ENCODE measurements around the gene GPC6. TPM values are rescaled to one million over a fixed set of nuclear protein-coding genes. Genes with fewer than 3 reads are reported as not detected.
A peak's percentile ranks its signal among the peaks of the same experiment; 100 is the strongest.

Gene GPC6
- polyA plus RNA-seq, 1 of the 3 experiments (the other 2 are of a cell fraction): 6.7 TPM

DNA sequence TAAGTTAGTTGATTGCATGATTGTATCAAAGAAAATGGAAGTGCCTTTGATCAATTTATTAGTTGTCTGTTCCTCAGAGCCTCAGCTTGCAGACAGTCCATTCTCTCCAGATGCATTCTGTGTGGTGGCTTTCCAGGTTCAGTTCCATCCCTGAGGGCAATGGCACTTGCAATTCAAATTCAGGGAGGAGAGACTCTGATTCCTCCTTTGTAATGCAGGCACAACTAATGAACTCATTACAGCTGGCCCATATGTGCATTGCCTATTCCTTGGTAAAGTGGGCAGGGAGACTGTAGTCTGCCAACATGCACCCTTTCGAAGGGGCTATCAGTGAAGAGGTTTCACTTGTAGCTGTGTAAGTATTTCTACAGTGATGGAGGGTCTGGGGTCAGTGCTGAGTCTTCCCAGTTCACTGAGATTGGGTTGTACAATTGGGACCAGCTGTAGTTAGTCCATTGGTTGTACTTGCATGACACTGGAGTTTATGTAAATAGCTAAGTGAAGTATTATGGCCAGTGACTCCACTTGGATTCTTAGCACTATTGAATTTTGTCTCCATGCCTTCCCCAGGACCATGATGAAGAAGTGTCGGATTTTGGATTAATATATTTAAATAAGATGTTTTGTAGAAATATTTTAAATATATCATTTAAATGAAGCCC is 401.7 kb downstream of the GPC6 start:
- Histone ChIP-seq H3K27me3 (ENCODE audit: insufficient read depth) (no peaks in the 10 kb centered on the region), H3F3A (replicated peaks; ENCODE audit: insufficient read depth) (peaks cover 6% of the 10 kb centered on the region), H3K36me3 (replicated peaks in 1 of 2; ENCODE audit: control insufficient read depth in 1 of 2, insufficient read depth in 2 of 2, low read length in 1 of 2) (no peaks in the 10 kb centered on the region), H2AFZ (ENCODE audit: low read depth) (no peak overlapping the region), H3K9ac (no peak overlapping the region), H3K9me3 (no peaks in the 10 kb centered on the region), H3K4me1 (ENCODE audit: control insufficient read depth in 1 of 2, insufficient read depth in 2 of 2, low read depth in 1 of 2, low read length in 1 of 2) (peaks cover 0 to 9% of the 10 kb centered on the region in 2 experiments; a peak in 2 of 4 replicates), H3K27ac (ENCODE audit: low read depth in 2 of 2, low read length in 1 of 2) (peak overlapping the region in 1 of 2 experiments; percentile 48; a peak in 2 of 4 replicates), H3K79me2 (ENCODE audit: insufficient read depth) (no peaks in the 10 kb centered on the region), H3K4me3 (ENCODE audit: low read depth in 2 of 2, low read length in 1 of 2) (no peak overlapping the region), H3K4me2 (no peak overlapping the region), H4K20me1 (ENCODE audit: insufficient read depth) (no peaks in the 10 kb centered on the region), H3K9me2 (no peaks in the 10 kb centered on the region)
- peak in 1 of 2 experiments; percentile 24; a peak in 1 of 4 replicates for TF ChIP-seq EP300 (IDR thresholded peaks at IDR 0.05; ENCODE audit: borderline replicate concordance in 1 of 2, low read depth in 1 of 2, low read length in 1 of 2)
- no peak for TF ChIP-seq MEF2A (IDR thresholded peaks at IDR 0.05; ENCODE audit: borderline replicate concordance, low read depth)
- DNase-seq: peak; percentile 9
- CTCF ChIA-PET: no interaction called here
- WGBS (ENCODE audit: low lambda C conversion rate): 88% methylated on average over 2 of the region's 2 CpGs
- POLR2A ChIA-PET: no interaction called here

DNA sequence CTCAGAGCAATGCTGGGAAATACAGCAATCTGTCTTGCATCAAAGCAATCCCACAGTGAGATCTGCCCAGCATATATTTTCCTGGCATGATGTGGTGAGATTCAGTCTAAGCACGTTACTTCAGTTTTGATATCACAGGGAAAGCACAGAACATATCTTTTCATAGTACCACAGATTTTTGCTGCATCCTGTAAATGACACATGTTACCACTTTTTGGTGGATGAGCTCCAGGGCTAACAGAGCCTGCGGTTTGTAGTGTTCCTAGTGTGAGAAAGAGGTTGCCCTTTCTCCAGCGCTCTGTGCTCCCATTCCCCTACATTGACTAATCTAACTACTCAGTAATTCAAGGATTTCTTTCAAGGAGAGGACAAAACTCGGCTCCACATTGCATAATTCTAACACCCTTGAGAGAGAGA is 409.0 kb downstream of the GPC6 start:
- no peak overlapping the region for H3K9ac ChIP-seq
- H3K27me3 ChIP-seq (ENCODE audit: insufficient read depth): no peaks in the 10 kb centered on the region
- H3K4me3 ChIP-seq (ENCODE audit: low read depth in 2 of 2, low read length in 1 of 2): no peak overlapping the region
- peaks cover 0 to 4% of the 10 kb centered on the region in 2 experiments; a peak in 2 of 4 replicates for H3K4me1 ChIP-seq (ENCODE audit: control insufficient read depth in 1 of 2, insufficient read depth in 2 of 2, low read depth in 1 of 2, low read length in 1 of 2)
- 62% methylated on average over 4 of the region's 4 CpGs for WGBS (ENCODE audit: low lambda C conversion rate)
- no peaks in the 10 kb centered on the region for H3F3A ChIP-seq (replicated peaks; ENCODE audit: insufficient read depth)
- H3K36me3 ChIP-seq (replicated peaks in 1 of 2; ENCODE audit: control insufficient read depth in 1 of 2, insufficient read depth in 2 of 2, low read length in 1 of 2): no peaks in the 10 kb centered on the region
- TF ChIP-seq, protein P1, sequence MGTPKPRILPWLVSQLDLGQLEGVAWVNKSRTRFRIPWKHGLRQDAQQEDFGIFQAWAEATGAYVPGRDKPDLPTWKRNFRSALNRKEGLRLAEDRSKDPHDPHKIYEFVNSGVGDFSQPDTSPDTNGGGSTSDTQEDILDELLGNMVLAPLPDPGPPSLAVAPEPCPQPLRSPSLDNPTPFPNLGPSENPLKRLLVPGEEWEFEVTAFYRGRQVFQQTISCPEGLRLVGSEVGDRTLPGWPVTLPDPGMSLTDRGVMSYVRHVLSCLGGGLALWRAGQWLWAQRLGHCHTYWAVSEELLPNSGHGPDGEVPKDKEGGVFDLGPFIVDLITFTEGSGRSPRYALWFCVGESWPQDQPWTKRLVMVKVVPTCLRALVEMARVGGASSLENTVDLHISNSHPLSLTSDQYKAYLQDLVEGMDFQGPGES (IDR thresholded peaks at IDR 0.05; ENCODE audit: low read depth, low read length): no peak
- TF ChIP-seq RXRA (IDR thresholded peaks at IDR 0.05; ENCODE audit: borderline replicate concordance, low read depth) (no peak), TCF12 (IDR thresholded peaks at IDR 0.05) (no peak), GABPA (IDR thresholded peaks at IDR 0.05; ENCODE audit: low read depth) (no peak), RFX5 (IDR thresholded peaks at IDR 0.05; ENCODE audit: low read length) (no peak), POLR2AphosphoS5 (IDR thresholded peaks at IDR 0.05; ENCODE audit: low read depth, low read length) (no peak), TEAD4 (IDR thresholded peaks at IDR 0.05; ENCODE audit: borderline replicate concordance, insufficient read depth) (no peak), SIN3A (IDR thresholded peaks at IDR 0.05; ENCODE audit: borderline replicate concordance, low read depth, low read length) (no peak), MXI1 (IDR thresholded peaks at IDR 0.05; ENCODE audit: low read depth, low read length) (no peak), YY1 (IDR thresholded peaks at IDR 0.05; ENCODE audit: low read depth) (no peak), RAD21 (IDR thresholded peaks at IDR 0.05; ENCODE audit: low read length) (no peak), CHD2 (IDR thresholded peaks at IDR 0.05; ENCODE audit: low read length, partially characterized antibody) (no peak), EP300 (IDR thresholded peaks at IDR 0.05; ENCODE audit: borderline replicate concordance in 1 of 2, low read depth in 1 of 2, low read length in 1 of 2) (no peak), SMC3 (IDR thresholded peaks at IDR 0.05; ENCODE audit: low read depth, low read length) (no peak), EZH2phosphoT487 (IDR thresholded peaks at IDR 0.05; ENCODE audit: borderline replicate concordance, low read depth) (no peak), GATA2 (CRISPR knock-in tag; IDR thresholded peaks at IDR 0.05) (no peak)
- TF ChIP-seq, protein P2, sequence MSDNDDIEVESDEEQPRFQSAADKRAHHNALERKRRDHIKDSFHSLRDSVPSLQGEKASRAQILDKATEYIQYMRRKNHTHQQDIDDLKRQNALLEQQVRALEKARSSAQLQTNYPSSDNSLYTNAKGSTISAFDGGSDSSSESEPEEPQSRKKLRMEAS (IDR thresholded peaks at IDR 0.05; ENCODE audit: low read depth): no peak
- TF ChIP-seq, protein P3, sequence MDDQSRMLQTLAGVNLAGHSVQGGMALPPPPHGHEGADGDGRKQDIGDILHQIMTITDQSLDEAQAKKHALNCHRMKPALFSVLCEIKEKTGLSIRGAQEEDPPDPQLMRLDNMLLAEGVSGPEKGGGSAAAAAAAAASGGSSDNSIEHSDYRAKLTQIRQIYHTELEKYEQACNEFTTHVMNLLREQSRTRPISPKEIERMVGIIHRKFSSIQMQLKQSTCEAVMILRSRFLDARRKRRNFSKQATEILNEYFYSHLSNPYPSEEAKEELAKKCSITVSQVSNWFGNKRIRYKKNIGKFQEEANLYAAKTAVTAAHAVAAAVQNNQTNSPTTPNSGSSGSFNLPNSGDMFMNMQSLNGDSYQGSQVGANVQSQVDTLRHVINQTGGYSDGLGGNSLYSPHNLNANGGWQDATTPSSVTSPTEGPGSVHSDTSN (IDR thresholded peaks at IDR 0.05): no peak
- TF ChIP-seq, protein P4, sequence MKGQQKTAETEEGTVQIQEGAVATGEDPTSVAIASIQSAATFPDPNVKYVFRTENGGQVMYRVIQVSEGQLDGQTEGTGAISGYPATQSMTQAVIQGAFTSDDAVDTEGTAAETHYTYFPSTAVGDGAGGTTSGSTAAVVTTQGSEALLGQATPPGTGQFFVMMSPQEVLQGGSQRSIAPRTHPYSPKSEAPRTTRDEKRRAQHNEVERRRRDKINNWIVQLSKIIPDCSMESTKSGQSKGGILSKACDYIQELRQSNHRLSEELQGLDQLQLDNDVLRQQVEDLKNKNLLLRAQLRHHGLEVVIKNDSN (IDR thresholded peaks at IDR 0.05; ENCODE audit: borderline replicate concordance, low read depth): no peak
- POLR2A ChIA-PET: no interaction called here
- no peaks in the 10 kb centered on the region for H3K9me3 ChIP-seq
- H4K20me1 ChIP-seq (ENCODE audit: insufficient read depth): no peaks in the 10 kb centered on the region
- no peaks in the 10 kb centered on the region for H3K79me2 ChIP-seq (ENCODE audit: insufficient read depth)
- H3K9me2 ChIP-seq: no peaks in the 10 kb centered on the region
- CTCF ChIA-PET: interaction anchor here (1.2 to 1.6 kb wide), 2 partner anchors 9 to 11 kb away, joined by 3 to 6 read pairs; no protein-coding TSS in a partner anchor
- no peak overlapping the region for H3K4me2 ChIP-seq
- DNase-seq: no peak
- H2AFZ ChIP-seq (ENCODE audit: low read depth): no peak overlapping the region
- peak overlapping the region in 1 of 2 experiments; percentile 64; a peak in 2 of 4 replicates for H3K27ac ChIP-seq (ENCODE audit: low read depth in 2 of 2, low read length in 1 of 2)
